GM19351 (cell line): Measurements from ENCODE around the gene PAPPA2.
"Not testable (repeated sequence)": the region's sequence is repeated elsewhere in the genome, so short reads cannot be mapped to it uniquely, and the experiment has no call there.

ENCODE experiments used
- ATAC-seq: cut with Tn5 transposase; IDR thresholded peaks from one replicate; pipeline ENCODE4 v1.9.1; 2021; ENCODE audit warnings: mild to moderate bottlenecking, moderate library complexity; ENCODE audit not compliant: unreplicated experiment

Gene PAPPA2

DNA sequence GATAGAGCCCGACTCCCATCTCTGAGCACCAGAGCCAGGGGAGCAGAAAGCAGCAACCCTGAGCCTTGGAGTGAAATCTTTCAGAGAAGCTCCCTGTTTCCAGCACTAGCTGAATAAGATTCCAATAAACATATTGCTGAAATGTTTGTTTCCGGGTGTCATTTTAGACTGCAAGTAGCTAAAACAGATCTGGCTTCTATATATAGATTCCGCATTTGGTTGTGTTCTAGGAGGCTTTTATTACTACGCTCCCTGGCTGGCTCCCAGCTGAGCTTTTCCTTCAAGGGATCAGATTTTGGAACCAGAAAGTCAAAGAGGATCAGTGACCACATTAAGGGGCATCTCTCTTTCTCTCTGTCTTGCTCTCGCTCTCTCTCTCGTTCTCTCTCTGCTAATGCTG is 88.2 kb downstream of the PAPPA2 start:
- ATAC-seq = no peak

DNA sequence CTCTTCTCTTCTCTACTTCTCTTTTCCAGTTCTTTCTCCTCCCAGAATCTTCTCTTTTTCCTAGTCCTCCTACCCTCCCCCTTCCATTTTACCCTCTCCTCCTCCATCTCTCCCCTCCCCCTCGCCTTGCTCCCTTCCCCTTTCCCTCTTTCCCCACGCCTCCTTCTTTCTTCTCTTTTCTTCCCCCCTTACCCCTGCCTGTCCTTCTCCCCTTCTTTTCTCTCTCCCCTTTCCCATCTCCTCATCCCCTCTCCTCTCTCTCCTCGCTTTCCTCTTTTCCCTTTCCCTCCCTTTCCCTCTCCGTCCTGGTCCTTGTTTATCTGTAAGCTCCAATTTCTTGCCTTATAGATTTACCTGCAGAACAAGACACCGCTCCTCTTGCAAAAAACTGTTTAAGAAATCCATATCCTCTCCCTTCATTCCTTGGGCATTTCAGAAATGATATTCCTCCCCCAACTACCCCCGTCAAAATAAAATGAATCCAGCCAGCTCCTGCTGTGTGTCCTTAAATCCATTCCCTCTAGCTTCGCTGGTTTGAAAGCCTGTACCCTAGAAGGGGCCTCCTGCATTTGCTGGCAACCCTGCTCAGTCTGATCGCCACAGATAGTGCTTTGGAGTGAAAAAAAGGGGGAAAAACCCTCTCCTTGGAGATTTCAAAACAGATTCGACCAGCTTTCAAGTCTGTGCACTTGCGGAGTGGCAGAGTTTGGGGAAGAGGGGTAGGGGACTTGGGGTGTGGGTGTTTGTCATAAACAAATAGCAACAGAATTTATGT is 89.4 kb downstream of the PAPPA2 start:
- no peak for ATAC-seq

DNA sequence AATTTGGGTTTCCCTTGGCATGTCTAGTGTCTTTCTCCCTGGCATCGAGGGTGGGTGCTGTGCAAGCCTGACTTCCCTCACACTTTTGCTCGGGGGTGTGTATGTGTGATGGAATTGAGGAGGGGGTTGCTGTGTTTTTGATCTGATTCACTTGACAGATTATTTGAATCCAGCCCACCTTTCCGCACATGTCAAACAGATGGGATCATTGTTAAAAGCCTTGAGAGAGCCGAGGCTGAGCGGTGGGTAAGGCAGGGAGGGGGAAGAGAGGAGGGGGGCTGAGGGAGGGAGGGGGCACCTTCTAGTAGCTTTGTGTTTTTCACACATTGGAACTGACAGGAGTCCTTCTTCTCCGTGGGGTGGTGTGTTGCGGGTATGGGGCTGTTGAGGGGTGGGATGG is 90.0 kb downstream of the PAPPA2 start:
- no peak for ATAC-seq

DNA sequence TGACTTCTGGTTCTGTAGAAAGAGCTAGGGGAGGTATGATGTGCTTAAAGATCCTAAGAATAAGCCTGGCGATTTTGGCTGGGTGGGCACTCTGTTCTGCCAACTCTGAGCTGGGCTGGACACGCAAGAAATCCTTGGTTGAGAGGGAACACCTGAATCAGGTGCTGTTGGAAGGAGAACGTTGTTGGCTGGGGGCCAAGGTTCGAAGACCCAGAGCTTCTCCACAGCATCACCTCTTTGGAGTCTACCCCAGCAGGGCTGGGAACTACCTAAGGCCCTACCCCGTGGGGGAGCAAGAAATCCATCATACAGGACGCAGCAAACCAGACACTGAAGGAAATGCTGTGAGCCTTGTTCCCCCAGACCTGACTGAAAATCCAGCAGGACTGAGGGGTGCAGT is 93.3 kb downstream of the PAPPA2 start:
- no peak for ATAC-seq

DNA sequence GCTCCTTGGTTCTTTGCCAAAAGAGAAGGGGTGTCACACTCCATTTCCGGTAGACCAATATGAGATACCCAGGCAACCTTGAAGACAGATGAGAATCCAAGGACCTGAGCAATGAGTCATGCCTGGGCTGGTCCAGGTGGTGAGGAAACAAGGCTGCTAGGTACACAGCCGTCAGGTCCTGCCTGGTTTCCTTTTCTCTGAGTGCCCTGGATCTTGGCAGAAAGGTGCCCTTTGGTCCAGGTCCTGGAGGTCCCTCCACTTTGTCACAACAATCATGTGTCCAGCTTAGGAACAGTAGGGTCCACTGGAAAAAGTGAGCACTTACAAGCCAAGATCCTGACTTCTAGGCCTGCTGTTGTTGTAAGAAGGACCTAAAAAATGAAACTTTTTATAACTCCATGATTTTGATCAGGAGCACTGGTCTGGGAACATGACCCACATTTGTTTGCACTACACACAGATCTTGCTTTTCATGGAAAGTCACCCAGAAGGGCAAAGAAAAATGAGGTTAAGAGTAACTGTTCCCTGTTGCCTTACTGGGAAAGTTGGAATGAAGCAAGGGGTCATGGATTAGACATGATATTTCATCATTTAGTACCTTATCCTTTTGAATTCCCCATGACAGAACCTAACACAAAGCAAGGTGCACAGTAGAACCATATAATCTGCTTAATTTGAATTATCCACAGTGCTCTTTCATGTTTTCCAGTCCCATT is 94.7 kb downstream of the PAPPA2 start:
- ATAC-seq = no peak

DNA sequence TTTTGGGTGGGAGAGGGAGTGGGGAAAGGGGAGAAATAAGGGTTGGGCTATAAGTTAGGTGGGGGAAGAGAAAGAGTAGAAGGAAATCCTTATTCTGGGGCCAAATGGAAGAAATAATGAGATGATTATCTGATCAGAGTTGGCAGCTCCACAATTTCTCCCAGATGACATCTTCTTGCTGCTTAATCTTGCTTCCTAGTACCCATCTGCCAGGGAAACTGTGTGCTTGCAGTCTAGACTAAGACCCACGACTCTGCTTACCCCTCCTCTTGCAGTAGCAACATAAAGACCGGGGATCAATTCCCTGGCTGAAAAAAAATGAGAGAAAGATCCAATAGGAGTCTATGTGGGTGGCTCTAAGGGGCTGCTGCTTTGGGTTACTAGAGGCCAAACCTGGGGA is 95.6 kb downstream of the PAPPA2 start:
- no peak for ATAC-seq

DNA sequence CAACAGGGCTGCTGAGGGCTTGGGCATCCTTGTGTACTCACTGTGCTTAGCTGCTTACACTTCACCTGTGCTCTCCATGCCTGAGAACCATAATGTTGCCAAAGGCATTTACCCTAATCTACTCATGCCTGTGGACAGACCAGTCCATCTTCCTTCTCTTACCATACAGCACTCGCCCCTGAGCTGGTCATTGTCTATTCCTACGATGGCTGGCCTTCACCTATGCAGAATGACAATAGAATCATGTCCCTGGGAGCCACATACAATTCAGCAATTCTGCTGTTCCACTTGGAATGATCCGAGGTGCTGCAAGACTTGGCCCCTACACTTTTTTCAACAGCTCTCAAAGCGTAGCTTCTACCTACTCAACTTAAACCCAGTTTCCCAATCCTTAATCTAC is 96.5 kb downstream of the PAPPA2 start:
- no peak for ATAC-seq

DNA sequence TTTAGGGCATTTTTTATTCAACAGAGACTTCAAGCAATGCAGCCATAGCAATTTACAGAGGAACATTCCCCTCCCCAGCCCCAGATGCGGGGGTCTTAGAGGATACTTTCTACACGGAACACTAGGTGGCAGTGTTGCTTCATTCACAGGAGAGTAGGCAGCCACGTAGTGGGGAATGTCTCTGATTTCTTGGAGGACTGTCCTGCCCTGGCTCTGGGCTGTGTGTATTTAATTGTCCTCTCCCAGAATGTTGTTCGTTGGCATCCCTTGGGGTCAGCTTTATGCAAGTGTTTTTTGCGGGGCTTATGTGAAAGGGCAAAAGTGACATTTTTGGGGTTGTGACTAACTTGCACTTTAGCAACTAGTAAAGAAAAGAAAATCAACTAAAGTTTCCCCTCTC is 96.9 kb downstream of the PAPPA2 start:
- ATAC-seq = no peak

DNA sequence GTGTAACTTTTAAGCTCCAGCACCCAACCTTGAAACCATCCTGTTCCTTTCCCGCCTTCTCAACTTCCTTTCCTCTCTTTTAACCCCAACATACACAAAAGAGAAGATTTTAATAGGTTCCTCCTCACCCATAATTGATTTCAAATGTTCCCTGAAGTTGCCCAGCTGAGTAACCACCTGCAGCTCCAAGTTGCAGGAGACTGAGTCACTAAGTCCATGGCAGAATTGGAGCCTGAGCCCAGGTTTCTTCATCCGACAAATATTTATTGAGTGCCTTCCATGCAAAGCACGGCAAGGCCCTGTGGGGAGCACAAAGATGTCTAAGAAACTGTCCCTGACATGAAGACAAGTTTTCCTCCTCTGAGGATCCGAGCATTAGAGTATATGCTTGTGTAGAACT is 97.7 kb downstream of the PAPPA2 start:
- no peak for ATAC-seq

DNA sequence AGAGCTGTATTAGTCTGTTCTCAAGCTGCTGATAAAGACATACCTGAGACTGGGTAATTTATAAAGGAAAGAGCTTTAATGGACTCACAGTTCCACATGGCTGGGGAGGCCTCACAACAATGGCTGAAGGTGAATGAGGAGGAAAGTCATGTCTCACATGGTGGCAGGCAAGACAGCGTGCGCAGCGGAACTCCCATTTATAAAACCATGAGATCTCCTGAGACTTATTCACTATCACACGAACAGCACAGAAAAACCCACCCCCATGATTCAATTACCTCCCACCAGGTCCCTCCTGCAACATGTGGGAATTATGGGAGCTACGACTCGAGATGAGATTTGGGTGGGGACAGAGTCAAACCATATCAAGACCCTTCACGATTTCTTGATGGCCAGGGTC is 98.8 kb downstream of the PAPPA2 start:
- ATAC-seq = not testable (repeated sequence)

DNA sequence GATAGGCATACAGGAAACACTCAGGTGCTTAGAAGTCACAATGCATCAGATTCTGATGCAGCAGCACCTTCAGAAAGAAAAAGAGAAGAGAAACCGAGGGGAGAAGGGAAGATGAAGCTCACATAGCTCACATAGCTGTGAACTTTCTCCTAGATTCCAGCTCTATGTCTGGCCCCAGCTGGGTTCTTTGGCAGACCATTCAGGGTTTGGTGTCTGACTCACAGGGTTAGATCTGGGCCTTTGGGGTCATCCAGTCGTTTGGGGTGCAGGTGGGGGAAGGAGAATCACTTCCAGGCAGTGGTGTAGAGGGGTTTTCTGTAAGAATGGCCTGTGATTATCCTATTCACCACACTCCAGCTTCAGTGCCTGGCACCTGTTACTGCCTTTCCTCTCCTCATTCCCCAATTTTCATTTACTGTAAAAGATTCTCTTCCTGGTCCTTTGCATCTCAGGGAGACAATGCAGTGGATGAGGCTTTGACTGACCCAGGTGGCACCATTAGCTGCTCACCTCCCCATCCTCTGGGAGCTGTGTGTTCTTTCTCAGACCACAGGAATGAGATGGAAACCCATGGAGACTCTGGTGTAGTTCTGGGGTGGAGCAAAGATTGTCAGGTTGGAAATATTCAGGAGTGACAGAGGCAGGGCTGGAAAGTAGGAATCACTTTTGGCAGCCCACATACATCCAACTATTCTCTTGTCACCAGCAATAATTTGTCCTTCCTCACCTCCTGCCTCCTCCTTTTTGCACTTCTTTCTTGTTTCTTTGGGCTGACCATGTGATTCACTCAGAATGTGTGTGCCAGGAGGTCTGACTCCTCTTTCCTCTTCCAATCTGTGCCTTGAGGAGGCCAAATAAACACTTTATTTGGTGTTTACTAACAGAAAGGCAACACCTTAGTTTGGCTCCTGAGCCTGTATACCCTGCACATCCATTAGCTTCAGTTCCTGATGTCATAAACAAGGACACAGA is 103.3 kb downstream of the PAPPA2 start:
- no peak for ATAC-seq

DNA sequence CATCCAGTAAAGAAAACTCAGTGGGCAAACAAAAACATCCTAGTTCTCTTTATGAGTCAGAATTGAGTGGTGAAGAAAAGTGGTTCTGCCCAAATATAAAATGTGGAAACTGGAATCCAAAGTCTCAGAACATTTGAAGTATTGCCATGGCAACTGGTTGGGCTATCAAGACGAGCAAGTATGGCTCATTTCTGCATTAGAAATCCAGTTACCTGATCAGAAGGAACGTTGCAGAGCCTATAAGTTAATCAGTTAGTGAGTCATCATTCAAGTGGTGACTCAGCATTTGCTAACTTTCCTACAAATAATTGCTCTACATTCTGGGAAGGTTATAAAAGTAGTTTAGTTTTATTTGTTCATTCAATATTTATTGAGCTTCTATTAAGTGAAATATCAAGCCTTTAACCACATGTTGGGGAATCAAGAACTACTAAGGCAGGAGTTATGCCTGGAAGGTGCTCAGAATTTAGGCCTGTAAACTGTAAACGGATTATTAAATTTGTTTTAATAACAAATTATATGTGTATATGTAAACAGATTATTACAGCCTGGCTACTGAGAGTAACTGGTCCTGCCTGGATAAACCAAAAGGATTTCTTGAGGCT is 104.3 kb downstream of the PAPPA2 start:
- no peak for ATAC-seq

DNA sequence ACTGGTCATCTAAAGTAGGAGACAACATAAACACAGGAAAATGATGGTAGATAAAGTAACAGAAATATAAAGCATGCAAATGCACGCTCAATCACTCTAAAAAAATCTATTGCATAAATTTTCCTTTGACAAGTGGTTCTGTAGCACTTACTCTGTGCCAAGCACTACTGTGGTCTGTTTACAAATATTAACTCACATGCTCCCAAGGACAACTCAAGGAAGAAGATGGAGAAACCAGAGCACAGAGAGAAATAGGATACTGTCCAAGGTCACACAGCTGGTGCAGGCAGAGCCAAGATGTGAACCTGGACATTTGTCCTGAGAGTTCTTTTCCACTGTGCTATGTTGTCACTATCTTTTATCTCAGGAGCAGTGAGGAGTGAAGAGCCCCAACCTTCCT is 105.2 kb downstream of the PAPPA2 start:
- no peak for ATAC-seq

DNA sequence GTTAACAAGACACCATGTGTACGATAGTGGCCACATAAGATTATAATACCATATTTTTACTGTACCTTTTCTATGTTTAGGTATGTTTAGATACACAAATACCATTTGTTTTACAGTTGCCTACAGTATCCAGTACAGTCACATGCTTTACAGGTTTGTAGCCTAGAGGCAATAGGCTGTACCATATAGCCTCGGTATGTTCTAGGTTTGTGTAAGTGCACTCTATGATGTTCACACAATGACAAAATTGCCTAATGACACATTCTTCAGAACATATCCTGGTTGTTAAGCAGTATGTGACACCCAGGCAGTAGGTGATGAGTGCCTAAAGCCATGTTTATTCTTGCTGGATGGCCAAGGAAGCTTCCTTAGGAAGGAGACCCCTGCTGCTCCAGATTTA is 111.8 kb downstream of the PAPPA2 start:
- no peak for ATAC-seq

DNA sequence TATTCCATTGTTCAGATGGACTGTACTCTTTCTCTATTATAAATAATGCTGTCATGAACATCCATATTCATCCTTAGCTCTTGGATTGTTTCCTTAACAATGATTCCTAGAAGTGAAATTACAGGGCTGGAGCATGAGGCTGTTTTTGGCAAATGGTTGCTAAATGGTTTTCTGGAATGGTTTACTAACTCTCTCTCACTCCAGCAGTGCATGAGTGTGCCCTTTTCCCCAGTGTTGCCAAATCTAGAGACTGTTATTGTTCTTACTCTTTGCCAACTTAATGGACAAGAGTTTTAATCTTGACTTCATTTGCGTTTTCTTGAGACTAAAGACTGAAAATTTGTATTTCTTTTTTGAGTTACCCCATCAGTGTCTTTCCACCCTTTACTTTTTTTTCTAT is 113.0 kb downstream of the PAPPA2 start:
- ATAC-seq = no peak

DNA sequence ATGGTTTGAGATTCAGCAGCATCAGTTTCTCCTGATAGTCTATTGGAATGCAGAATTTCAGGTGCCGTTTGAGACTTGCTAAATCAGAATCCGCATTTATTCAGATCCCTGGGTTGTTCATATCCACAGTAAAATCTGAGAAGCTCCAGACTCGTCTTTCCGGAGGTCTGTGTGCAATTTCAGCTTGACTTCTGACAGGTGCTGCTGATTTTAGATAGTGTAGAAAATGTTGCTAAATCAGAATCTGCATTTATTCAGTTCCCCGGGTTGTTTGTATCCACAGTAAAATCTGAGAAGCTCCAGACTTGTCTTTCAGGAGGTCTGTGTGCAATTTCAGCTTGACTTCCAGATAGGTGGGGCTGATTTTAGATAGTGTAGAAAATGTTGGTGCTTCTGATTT is 113.7 kb downstream of the PAPPA2 start:
- ATAC-seq = no peak

DNA sequence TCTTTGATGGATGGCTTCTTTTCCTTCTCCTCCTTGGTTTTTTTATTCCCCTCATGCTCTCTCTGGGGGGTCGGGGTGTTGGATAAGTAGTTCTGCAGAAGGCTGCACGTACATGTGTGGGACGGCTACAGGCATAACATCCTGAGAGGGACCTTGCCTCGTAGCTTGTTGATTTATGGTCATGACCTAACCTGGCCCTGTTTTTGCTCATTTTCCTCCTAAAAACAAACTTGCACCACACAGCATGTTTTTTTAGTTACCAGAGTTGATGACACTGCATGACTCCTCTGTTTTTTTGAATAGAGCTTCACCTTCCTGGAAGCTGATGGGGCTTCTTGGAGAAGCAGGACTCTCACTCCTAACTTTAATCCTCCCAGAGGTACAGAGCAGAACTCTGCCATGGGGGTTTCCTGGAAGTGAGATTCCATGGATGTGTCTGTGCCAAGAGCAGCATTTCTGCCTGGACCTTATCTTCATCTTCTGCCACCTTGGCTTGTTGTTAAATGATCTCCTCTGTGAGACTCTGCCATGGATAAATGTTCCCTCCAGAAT is 114.7 kb downstream of the PAPPA2 start:
- no peak for ATAC-seq

DNA sequence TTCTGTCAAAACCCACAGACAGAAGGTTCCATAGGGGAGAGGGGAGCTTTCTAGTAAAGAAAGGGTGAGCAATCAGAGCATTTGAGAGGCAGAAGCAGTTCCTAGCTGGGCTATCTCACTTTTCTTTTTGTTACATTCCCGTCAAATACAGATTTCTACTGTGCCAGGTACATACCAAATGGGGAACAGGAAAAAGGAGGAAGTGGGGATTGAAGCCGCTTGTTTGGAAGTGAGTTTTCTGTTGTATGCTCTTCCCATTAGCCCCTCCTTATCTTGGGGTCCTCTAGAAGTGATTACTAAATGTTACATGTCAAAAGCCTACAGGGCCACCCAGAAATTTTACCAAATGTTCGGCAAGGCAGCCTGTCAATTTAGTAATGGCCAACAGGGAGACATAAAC is 116.1 kb downstream of the PAPPA2 start:
- ATAC-seq = no peak

DNA sequence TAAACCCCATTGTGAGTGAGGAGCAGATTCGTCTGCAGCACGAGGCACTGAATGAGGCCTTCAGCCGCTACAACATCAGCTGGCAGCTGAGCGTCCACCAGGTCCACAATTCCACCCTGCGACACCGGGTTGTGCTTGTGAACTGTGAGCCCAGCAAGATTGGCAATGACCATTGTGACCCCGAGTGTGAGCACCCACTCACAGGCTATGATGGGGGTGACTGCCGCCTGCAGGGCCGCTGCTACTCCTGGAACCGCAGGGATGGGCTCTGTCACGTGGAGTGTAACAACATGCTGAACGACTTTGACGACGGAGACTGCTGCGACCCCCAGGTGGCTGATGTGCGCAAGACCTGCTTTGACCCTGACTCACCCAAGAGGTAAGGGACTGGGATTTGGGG is 132.2 kb downstream of the PAPPA2 start:
- no peak for ATAC-seq

DNA sequence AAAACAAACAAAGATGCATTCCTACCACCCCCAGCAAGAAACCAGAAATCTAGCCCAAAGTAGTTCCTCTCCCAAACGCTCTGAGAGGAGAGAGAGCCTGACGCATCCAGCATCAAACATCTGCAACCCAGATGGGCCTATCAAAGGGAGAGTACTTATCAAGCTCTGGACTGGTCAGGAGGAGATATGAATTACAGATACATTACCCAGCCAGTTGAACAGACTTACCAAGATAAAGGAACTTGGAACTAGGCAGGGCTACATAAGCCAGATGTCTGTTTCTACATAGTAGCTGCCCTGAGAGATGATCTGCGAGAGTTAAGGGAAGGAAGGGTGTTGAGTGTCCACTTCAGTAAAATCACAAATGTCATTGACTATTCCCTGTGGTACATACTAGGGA is 138.4 kb downstream of the PAPPA2 start:
- ATAC-seq = no peak
